Naive thymus-derived CD4-positive, alpha-beta T cell (primary cell): ENCODE measurements around the gene OPN4. TPM values are rescaled to one million over a fixed set of nuclear protein-coding genes. Genes with fewer than 3 reads are reported as not detected.

Experiments used
- ATAC-seq: fragments of 150-1000 bp; cut with Tn5 transposase; 2 replicates; pipeline ENCODE4 v1.10.0; 2021; ENCODE audit warnings: mild to moderate bottlenecking, moderate library complexity
- CTCF ChIA-PET: fragments of 350-600 bp; sonication (Branson Sonifier 250); formaldehyde crosslinking; loops from one replicate; lab custom pipeline; 2021; ENCODE audit warnings: antibody characterized with exemption; lab: Charles Lee
- POLR2A ChIA-PET: fragments of 350-600 bp; sonication (Branson Sonifier 250); formaldehyde crosslinking; loops from one replicate; lab custom pipeline; 2021; ENCODE audit warnings: antibody characterized with exemption, inconsistent platforms; lab: Charles Lee
- DNase-seq, 9 donors: peaks; one replicate each; pipeline versions ENCODE4 v3.0.0 to v3.0.0-alpha.2; 2020 to 2022; ENCODE audit warnings: mixed read lengths in 1 of 9
- H3K27ac ChIP-seq: one replicate; pipeline ENCODE4 v1.7.0; 2013; ENCODE audit warnings: mild to moderate bottlenecking, low read depth, low read length, moderate library complexity
- H3K27me3 ChIP-seq, 2 donors: one replicate each; pipeline ENCODE4 v1.7.0; 2013; ENCODE audit warnings: low read length in 2 of 2, mild to moderate bottlenecking in 2 of 2, moderate library complexity in 2 of 2; ENCODE audit not compliant: control insufficient read depth in 2 of 2, insufficient read depth in 2 of 2
- H3K36me3 ChIP-seq, 3 experiments: 1 replicate in 2 of 3; 2 replicates in 1 of 3; pipeline ENCODE4 v1.7.0; 2013; ENCODE audit warnings: low read length in 3 of 3, mild to moderate bottlenecking in 3 of 3, moderate library complexity in 1 of 3; ENCODE audit not compliant: insufficient read depth in 3 of 3, control insufficient read depth in 2 of 3
- H3K4me1 ChIP-seq, 2 donors: one replicate each; pipeline ENCODE4 v1.7.0; 2013; ENCODE audit warnings: low read length in 2 of 2, mild to moderate bottlenecking in 2 of 2, moderate library complexity in 1 of 2; ENCODE audit not compliant: control insufficient read depth in 2 of 2, insufficient read depth in 2 of 2
- H3K4me3 ChIP-seq: 2 replicates; pipeline ENCODE4 v1.7.0; 2013; ENCODE audit warnings: mild to moderate bottlenecking, low read length
- H3K9me3 ChIP-seq, 3 experiments: 1 replicate in 2 of 3; 2 replicates in 1 of 3; pipeline ENCODE4 v1.7.0; 2013; ENCODE audit warnings: low read length in 3 of 3; ENCODE audit not compliant: control insufficient read depth in 2 of 3
- H3K27ac Mint-ChIP-seq, 9 donors: one replicate each; pipeline ENCODE4 v1.8.0; 2020 to 2022; ENCODE audit warnings: mixed read lengths in 9 of 9, mild to moderate bottlenecking in 8 of 9, moderate library complexity in 5 of 9, inconsistent platforms in 2 of 9
- H3K27me3 Mint-ChIP-seq, 5 donors: one replicate each; pipeline ENCODE4 v1.8.0; 2021 to 2022; ENCODE audit warnings: mixed read lengths in 5 of 5, mild to moderate bottlenecking in 1 of 5
- H3K36me3 Mint-ChIP-seq, 5 donors: one replicate each; pipeline ENCODE4 v1.8.0; 2020 to 2022; ENCODE audit warnings: mixed read lengths in 5 of 5, mild to moderate bottlenecking in 3 of 5, inconsistent platforms in 1 of 5
- H3K4me1 Mint-ChIP-seq, 7 donors: one replicate each; pipeline ENCODE4 v1.8.0; 2020 to 2022; ENCODE audit warnings: mixed read lengths in 7 of 7, mild to moderate bottlenecking in 3 of 7, inconsistent platforms in 1 of 7
- H3K4me3 Mint-ChIP-seq, 10 donors: one replicate each; pipeline ENCODE4 v1.8.0; 2020 to 2022; ENCODE audit warnings: mild to moderate bottlenecking in 10 of 10, mixed read lengths in 10 of 10, moderate library complexity in 6 of 10, inconsistent platforms in 2 of 10
- H3K9me3 Mint-ChIP-seq, 11 donors: one replicate each; pipeline ENCODE4 v1.8.0; 2020 to 2022; ENCODE audit warnings: mixed read lengths in 11 of 11, mild to moderate bottlenecking in 4 of 11, inconsistent platforms in 1 of 11, moderate library complexity in 1 of 11
- intact Hi-C, 2 donors: fragments of 100-400 bp; cut with micrococcal nuclease; formaldehyde crosslinking; loops; one replicate each; pipeline ENCODE4 v1.15.1; 2023
- polyA plus RNA-seq, 2 donors: library from polyadenylated mRNA; unstranded; fragments of 300-500 nt; fragmentation: Illumina TruSeq; gene quantifications; one replicate each; pipeline ENCODE4 v1.2.3, GENCODE V29; 2021
- total RNA-seq, 6 experiments: library from RNA in 5 of 6; stranded (reverse) in 5 of 6; gene quantifications; 1 replicate in 5 of 6; 2 replicates in 1 of 6; pipeline ENCODE4 v1.2.3 and lab custom pipeline; 2021 to 2026

The OPN4 gene
- total and polyA plus RNA-seq, 7 experiments from 2014 or later: not detected

DNA sequence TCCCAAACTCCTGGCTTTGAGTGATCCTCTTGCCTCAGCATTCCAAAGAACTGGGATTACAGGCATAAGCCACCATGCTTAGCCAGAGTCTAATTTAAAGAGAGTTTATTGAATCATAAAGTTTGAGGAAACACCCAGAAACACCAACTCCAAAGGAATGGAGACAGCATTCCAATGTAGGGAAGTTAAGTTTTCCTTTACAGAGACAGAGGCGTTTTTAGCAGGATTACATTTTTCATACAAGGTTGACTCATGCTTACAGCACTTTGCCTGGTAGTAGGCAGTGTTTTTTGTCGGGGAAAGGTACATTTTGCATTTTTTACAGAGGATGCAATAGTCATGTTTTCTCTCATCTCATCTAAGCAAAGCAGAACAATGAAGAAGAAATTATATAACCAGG, 18.9 kb upstream of the OPN4 start:
- peaks cover 48 to 70% (median 55%) of the 10 kb centered on the region in 5 donors for H3K27me3 Mint-ChIP-seq
- intact Hi-C loops: no loop called here
- H3K4me3 ChIP-seq: no peak overlapping the region
- POLR2A ChIA-PET: no interaction called here
- H3K4me1 Mint-ChIP-seq: peaks cover 0 to 3% (median 0%) of the 10 kb centered on the region in 7 donors
- ATAC-seq (no peak), DNase-seq (no peak)
- CTCF ChIA-PET: no interaction called here
- peaks cover 0 to 6% (median 0%) of the 10 kb centered on the region in 11 donors for H3K9me3 Mint-ChIP-seq
- H3K9me3 ChIP-seq: no peaks in the 10 kb centered on the region
- H3K4me1 ChIP-seq: no peaks in the 10 kb centered on the region
- no peak overlapping the region for H3K4me3 Mint-ChIP-seq
- H3K27ac Mint-ChIP-seq: no peak overlapping the region
- no peak overlapping the region for H3K27ac ChIP-seq
- peaks cover 0 to 7% of the 10 kb centered on the region in 2 donors for H3K27me3 ChIP-seq
- H3K36me3 ChIP-seq: no peaks in the 10 kb centered on the region
- no peaks in the 10 kb centered on the region for H3K36me3 Mint-ChIP-seq

DNA sequence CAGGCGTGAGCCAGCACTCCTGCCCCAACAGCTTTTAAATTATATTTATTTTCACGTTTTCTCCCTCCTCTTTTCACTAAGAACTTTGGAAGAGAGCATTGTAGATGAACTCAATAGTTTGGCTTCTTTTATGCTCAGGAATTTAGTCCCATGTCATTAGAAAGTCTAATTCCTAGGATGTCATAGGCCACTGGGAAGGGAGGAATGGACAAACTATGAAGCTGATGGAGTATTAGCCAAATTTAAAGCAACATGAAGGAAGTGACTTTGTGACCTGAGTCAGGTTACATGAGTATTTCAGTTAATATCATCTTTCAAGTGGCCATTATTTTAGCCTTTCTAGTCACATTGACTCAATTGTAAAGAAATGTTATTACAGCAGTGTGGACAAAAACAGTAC, 18.0 kb upstream of the OPN4 start:
- Mint-ChIP-seq H3K4me3 (no peak overlapping the region), H3K9me3 (peaks cover 0 to 9% (median 0%) of the 10 kb centered on the region in 11 donors), H3K27me3 (peaks cover 41 to 64% (median 48%) of the 10 kb centered on the region in 5 donors), H3K27ac (no peak overlapping the region), H3K36me3 (no peaks in the 10 kb centered on the region), H3K4me1 (peaks cover 0 to 3% (median 0%) of the 10 kb centered on the region in 7 donors)
- intact Hi-C loops: no loop called here
- Histone ChIP-seq H3K4me3 (no peak overlapping the region), H3K27ac (no peak overlapping the region), H3K4me1 (no peaks in the 10 kb centered on the region), H3K9me3 (no peaks in the 10 kb centered on the region), H3K27me3 (peaks cover 0 to 7% of the 10 kb centered on the region in 2 donors), H3K36me3 (no peaks in the 10 kb centered on the region)
- no peak for ATAC-seq
- CTCF ChIA-PET: interaction anchor here (0.7 to 1.1 kb wide), 2 partner anchors 10 to 11 kb away, joined by 3 read pairs; no protein-coding TSS in a partner anchor
- POLR2A ChIA-PET: no interaction called here
- DNase-seq: no peak

DNA sequence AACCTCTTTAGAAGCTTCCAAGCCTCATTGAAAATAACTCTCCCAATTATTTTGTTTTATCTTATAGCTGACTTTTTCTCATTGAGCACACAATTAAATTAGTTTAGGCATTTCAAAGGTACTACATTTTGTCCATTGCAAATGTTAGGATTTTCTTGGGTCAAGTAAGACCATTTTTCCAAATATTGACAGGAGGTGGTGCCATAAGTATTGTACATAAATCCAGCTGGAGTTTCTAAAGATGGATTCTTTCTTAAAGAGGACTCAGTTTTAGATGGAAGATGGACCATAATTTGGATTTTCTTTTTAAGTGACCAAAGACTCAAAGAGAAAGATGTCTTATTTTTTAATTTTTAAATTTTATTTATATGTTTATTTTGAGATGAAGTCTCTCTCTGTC, 12.3 kb upstream of the OPN4 start:
- Histone ChIP-seq H3K9me3 (no peaks in the 10 kb centered on the region), H3K4me1 (no peaks in the 10 kb centered on the region), H3K36me3 (no peaks in the 10 kb centered on the region), H3K4me3 (no peak overlapping the region), H3K27me3 (no peaks in the 10 kb centered on the region), H3K27ac (no peak overlapping the region)
- Mint-ChIP-seq H3K4me1 (peaks cover 0 to 13% (median 0%) of the 10 kb centered on the region in 7 donors), H3K4me3 (no peak overlapping the region), H3K27me3 (peaks cover 7 to 35% (median 23%) of the 10 kb centered on the region in 5 donors), H3K36me3 (peaks cover 0 to 7% (median 0%) of the 10 kb centered on the region in 5 donors), H3K27ac (no peak overlapping the region), H3K9me3 (peaks cover 0 to 23% (median 7%) of the 10 kb centered on the region in 11 donors)
- ATAC-seq (no peak), DNase-seq (no peak)
- ChIA-PET CTCF (no interaction called here), POLR2A (no interaction called here)
- intact Hi-C loops: no loop called here

DNA sequence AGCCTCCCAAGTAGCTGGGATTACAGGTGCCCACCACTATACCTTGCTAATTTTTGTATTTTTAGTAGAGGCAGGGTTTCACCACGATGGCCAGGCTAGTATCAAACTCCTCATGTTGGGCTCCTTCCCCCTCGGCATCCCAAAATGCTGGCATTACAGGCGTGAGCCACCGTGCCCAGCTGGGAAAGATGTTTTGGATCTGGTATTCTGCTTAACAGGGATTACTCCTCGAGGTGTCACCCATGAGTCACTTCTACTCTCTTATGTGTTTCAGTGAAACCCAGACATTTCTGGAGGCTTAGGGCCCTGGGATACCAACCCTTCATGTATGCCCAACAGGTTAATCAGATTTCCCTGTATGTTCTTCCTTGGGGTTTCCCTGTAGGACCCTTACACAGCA, 11.8 kb upstream of the OPN4 start:
- Mint-ChIP-seq H3K36me3 (peaks cover 0 to 7% (median 0%) of the 10 kb centered on the region in 5 donors), H3K9me3 (peaks cover 0 to 23% (median 7%) of the 10 kb centered on the region in 11 donors), H3K27me3 (peaks cover 7 to 30% (median 18%) of the 10 kb centered on the region in 5 donors), H3K27ac (no peak overlapping the region), H3K4me3 (no peak overlapping the region), H3K4me1 (peaks cover 0 to 13% (median 0%) of the 10 kb centered on the region in 7 donors)
- Histone ChIP-seq H3K36me3 (no peaks in the 10 kb centered on the region), H3K27ac (no peak overlapping the region), H3K9me3 (no peaks in the 10 kb centered on the region), H3K4me1 (no peaks in the 10 kb centered on the region), H3K27me3 (no peaks in the 10 kb centered on the region), H3K4me3 (no peak overlapping the region)
- ChIA-PET POLR2A (no interaction called here), CTCF (no interaction called here)
- DNase-seq: no peak
- intact Hi-C loops: no loop called here
- ATAC-seq: no peak

DNA sequence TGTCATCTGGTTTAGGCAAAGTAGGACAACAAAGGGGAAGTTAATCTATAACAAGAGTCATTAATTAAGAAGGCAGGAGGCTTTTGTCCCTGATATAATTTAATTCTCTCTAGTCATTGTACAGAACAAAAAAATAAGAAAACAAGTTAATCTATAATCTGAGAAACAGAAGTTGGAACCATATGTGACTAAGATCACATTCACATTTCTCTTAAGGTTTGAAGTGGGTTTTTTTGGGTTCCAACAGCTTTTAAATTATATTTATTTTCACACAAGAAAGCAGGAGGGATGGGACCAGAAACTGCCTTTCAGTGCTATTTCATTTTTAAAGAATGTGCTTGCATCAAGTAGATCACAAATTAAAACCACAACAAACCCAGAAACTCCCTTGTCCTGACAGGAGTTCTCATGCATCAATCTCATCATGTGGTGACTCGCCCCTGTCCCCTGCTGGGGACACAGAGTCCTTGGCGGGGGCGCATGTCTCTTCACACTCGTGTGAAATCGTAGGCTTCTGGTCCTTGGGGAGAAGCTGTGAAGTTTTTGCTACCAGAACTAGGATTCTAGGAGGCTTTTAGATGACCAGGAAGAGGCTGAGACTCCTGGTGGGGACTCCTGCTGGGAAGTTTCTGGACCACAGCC, 10.1 kb upstream of the OPN4 start:
- H3K27me3 ChIP-seq: no peaks in the 10 kb centered on the region
- CTCF ChIA-PET: no interaction called here
- H3K36me3 ChIP-seq: no peaks in the 10 kb centered on the region
- H3K9me3 Mint-ChIP-seq: peaks cover 0 to 23% (median 7%) of the 10 kb centered on the region in 11 donors
- no peak for DNase-seq
- H3K4me3 Mint-ChIP-seq: no peak overlapping the region
- H3K4me1 ChIP-seq: no peaks in the 10 kb centered on the region
- H3K27me3 Mint-ChIP-seq: peaks cover 7 to 22% (median 14%) of the 10 kb centered on the region in 5 donors
- intact Hi-C loops: loop anchor here in 1 of 2 donors (1.0 kb wide), 1 partner anchor 244 kb away; no protein-coding TSS in a partner anchor
- ATAC-seq: no peak
- no peak overlapping the region for H3K4me3 ChIP-seq
- H3K27ac ChIP-seq: no peak overlapping the region
- POLR2A ChIA-PET: no interaction called here
- no peaks in the 10 kb centered on the region for H3K9me3 ChIP-seq
- no peak overlapping the region for H3K27ac Mint-ChIP-seq
- peaks cover 0 to 7% (median 0%) of the 10 kb centered on the region in 5 donors for H3K36me3 Mint-ChIP-seq
- H3K4me1 Mint-ChIP-seq: peaks cover 0 to 13% (median 0%) of the 10 kb centered on the region in 7 donors

DNA sequence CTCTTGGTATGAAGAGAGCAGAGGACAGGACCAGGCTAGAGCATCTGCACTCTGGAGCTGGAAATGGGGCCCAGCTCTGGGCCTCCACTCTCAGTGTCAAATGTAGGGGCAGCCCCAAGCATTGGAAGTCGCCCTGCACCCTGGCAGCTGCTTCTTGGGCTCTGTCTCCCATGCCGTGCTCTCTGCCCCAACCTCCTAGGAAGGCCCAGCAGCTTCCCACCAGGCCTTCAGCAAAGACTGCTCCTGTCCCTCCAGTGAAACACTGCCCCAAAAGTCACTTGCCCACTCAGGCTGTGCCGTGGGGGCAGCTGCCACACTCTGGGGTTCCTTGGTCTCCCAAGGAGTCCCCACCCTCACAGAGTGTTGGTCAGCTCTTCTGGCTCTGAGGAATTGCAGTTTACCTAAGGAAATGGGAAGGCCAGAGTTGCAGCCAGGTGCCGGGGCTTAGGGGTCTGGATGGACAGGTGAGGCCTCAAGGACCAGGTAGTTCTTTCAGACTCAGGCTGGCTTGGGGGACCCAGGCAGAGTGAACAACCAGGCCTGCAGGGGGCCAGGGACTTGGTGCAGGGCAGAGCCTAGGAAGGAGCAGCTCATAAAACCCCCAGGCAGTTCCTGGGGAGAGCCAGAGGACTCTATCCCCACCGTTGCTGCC, 9.4 kb upstream of the OPN4 start:
- Histone ChIP-seq H3K36me3 (no peaks in the 10 kb centered on the region), H3K27me3 (no peaks in the 10 kb centered on the region), H3K27ac (no peak overlapping the region), H3K9me3 (no peaks in the 10 kb centered on the region), H3K4me3 (no peak overlapping the region), H3K4me1 (no peaks in the 10 kb centered on the region)
- Mint-ChIP-seq H3K4me1 (peaks cover 0 to 13% (median 0%) of the 10 kb centered on the region in 7 donors), H3K9me3 (peaks cover 0 to 21% (median 7%) of the 10 kb centered on the region in 11 donors), H3K27ac (no peak overlapping the region), H3K4me3 (no peak overlapping the region), H3K36me3 (peaks cover 0 to 7% (median 0%) of the 10 kb centered on the region in 5 donors), H3K27me3 (peaks cover 4 to 16% (median 12%) of the 10 kb centered on the region in 5 donors)
- no peak for DNase-seq
- no peak for ATAC-seq
- intact Hi-C loops: loop anchor here in 1 of 2 donors (1.0 kb wide), 1 partner anchor 245 kb away; no protein-coding TSS in a partner anchor
- ChIA-PET CTCF (no interaction called here), POLR2A (no interaction called here)
